ENCODE data around the gene BAIAP2.
"Not testable (repeated sequence)": the region's sequence is repeated elsewhere in the genome, so short reads cannot be mapped to it uniquely, and the experiment has no call there.

Gene BAIAP2

GRCh38 chr17:81000631-81001357 lies 34.2 kb upstream of the BAIAP2 start:
- no peak for DNase-seq (ENCODE audit: low spot score)

- no peak for DNase-seq (ENCODE audit: low spot score)
Observed at GRCh38 chr17:81002013-81002384, 33.0 kb upstream of the BAIAP2 start.

GRCh38 chr17:81002409-81003361 lies 32.3 kb upstream of the BAIAP2 start:
- peak; percentile 75 for DNase-seq (ENCODE audit: low spot score)

DNA sequence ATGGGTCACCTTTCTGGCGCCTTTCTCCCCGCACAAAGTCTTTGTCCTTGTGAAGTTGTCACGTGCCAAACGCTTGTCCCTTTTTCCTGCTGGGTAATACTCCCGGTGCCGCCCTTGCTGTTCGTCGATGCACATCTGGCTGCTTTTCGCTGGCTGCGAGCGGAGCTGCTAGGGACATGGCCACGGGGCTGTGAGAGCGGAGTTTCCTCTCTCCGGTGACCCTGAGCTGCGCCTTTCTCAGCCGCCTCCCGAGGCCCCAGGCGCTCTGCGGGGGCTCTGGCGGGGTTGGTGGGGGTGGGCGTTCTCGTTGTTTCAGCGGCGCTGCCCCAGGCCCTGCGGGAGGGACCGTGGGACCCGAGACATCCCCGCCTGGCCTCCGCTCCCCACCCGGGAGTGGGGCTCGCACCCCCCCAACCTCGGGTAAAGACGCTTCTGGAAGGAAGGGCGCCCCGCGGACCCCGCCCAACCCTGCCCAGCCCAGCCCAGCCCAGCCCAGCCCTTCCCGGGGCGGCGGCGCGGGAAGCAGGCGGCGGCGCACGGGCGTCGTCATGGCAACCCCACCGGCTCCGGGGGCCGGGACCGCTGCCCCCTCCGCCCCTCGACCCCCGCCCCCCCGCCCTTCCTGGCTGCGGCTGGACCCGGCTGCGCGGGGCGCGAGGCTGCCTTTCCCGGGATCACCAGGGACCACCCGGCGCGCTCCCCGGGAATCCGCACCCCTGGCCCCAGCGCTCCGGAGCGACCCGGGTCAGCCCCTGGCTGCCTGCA lies 31.1 kb upstream of the BAIAP2 start:
- peak; percentile 52 for DNase-seq (ENCODE audit: low spot score)

- no peak for DNase-seq (ENCODE audit: low spot score)
Observed at GRCh38 chr17:81006891-81007290, 28.1 kb upstream of the BAIAP2 start.

GRCh38 chr17:81008140-81008539 lies 26.8 kb upstream of the BAIAP2 start:
- no peak for DNase-seq (ENCODE audit: low spot score)

- no peak for DNase-seq (ENCODE audit: low spot score)
Observed at GRCh38 chr17:81009136-81009535, 25.8 kb upstream of the BAIAP2 start.

GRCh38 chr17:81010935-81011334 lies 24.0 kb upstream of the BAIAP2 start:
- DNase-seq (ENCODE audit: low spot score) = no peak

DNA sequence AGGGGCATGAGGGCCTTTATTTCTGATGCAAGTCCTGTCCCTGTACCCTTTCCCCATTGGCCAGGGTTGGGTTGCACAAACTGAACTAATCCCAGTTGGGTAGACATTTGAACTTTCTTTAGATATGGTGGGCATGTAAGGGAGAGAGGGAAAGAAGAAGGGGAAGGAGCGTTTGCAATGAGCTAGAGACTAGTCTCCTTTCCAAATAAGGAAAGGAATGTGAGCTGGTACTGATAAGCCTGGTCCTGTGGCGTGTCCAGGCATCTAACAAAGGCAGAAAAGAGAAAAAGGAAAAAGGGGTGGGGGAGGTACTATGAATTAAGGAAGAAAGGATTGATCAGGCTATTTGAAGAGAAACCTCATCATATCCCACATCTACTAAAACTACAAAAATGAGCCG lies 23.0 kb upstream of the BAIAP2 start:
- DNase-seq (ENCODE audit: low spot score) = no peak

DNA sequence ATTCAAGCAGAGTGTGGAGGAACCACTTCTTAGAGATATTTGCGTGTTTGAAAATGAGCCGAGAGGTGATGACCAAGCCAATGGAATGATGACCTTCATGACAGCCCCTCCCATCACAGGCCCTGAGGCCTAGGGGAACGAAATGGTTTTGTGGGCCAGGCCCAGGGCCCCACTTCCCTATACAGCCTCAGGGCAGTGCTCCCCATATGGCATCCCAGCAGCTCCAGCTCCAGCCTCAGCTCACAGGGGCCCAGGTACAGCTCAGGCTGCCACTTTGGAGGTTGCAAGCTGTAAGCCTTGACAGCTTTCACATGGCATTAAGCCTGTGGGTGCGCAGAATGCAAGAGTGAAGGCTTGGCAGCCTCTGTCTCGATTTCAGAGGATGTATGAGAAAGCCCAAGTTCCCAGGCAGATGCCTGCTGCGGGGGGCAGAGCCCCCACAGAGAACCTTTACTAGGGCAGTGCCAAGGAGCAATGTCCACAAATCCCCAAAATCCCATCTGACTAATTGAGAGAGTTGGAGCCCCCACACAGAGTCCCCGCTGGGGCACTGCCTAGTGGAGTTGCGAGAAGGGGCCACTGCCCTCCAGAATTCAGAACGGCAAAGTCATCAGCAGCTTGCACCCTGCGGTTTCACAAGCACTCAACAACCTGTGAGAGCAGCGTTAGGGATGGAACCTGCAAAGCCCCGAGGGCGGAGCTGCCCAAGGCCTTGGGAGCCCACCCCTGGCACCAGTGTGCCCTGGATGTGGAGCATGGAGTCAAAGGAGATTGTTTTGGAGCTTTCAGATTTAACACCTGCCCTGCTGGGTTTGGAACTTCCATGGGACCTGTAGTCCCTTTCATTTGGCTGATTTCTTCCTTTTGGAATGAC lies 22.1 kb upstream of the BAIAP2 start:
- DNase-seq (ENCODE audit: low spot score) = no peak

- DNase-seq (ENCODE audit: low spot score) = no peak
Observed at GRCh38 chr17:81013642-81014041, 21.3 kb upstream of the BAIAP2 start.

GRCh38 chr17:81015136-81015535 lies 19.8 kb upstream of the BAIAP2 start:
- DNase-seq (ENCODE audit: low spot score) = no peak

DNA sequence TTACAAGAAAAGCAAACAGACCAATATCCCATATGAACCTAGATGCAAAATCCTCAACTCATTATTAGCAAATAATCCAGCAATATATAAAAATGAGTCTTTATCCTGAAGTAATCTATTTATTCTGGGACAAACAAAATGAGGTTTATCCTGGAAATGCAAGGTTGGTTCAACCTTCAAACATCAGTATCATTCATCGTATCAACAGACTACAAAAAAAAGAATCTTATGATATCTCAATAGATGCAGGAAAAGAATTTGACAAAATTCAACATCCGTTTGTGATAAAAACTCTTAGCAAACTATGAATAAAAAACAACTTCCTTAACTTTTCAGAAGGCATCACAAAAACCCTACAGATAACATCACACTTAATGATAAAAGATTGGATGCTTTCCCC lies 18.4 kb upstream of the BAIAP2 start:
- peak; percentile 3 for DNase-seq (ENCODE audit: low spot score)

GRCh38 chr17:81017330-81017729 lies 17.6 kb upstream of the BAIAP2 start:
- DNase-seq (ENCODE audit: low spot score) = not testable (repeated sequence)

GRCh38 chr17:81018044-81018802 lies 16.7 kb upstream of the BAIAP2 start:
- peak; percentile 54 for DNase-seq (ENCODE audit: low spot score)

- DNase-seq (ENCODE audit: low spot score) = no peak
Observed at GRCh38 chr17:81019563-81020442, 15.1 kb upstream of the BAIAP2 start.

GRCh38 chr17:81020443-81020766 lies 14.5 kb upstream of the BAIAP2 start:
- no peak for DNase-seq (ENCODE audit: low spot score)

- peak; percentile 81 for DNase-seq (ENCODE audit: low spot score)
Observed at GRCh38 chr17:81020767-81021497, 14.0 kb upstream of the BAIAP2 start.

Data from AG08395 (cell line).